ENCODE results near the gene SIK3.

DNA sequence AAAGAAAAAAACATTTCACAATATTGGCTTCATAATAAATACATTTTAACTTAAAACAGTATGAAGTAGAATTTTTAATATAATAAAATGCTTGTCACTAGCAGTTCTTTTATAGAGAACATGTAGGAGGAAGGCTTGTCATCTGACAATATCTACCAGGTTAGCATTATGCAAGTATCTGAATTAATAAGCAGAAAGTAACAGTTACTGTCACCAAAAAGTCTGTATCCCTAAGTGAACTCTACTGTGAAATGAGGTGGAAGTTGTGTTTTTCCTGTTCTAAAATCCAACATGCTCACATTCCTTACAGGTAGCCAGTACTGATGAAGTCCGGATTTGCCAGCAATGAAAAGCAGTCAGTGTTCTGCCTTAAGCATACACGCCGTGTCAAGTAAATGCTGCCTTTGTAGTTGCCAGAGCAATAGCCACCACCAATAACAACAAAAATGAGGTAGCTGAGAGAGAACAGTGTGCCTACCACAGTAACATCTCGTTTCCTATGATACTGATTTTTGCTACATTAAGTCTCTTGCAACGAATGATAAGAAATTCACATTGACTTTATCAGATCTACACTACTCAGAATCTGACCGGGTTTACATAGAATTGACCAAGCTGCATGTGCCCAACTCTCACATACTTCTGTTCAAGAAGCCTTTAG lies 95.5 kb downstream of the SIK3 start:
- TF ChIP-seq, protein P1, sequence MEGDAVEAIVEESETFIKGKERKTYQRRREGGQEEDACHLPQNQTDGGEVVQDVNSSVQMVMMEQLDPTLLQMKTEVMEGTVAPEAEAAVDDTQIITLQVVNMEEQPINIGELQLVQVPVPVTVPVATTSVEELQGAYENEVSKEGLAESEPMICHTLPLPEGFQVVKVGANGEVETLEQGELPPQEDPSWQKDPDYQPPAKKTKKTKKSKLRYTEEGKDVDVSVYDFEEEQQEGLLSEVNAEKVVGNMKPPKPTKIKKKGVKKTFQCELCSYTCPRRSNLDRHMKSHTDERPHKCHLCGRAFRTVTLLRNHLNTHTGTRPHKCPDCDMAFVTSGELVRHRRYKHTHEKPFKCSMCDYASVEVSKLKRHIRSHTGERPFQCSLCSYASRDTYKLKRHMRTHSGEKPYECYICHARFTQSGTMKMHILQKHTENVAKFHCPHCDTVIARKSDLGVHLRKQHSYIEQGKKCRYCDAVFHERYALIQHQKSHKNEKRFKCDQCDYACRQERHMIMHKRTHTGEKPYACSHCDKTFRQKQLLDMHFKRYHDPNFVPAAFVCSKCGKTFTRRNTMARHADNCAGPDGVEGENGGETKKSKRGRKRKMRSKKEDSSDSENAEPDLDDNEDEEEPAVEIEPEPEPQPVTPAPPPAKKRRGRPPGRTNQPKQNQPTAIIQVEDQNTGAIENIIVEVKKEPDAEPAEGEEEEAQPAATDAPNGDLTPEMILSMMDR (IDR thresholded peaks at IDR 0.05) = no peak
- no peak for TF ChIP-seq POLR2A (IDR thresholded peaks at IDR 0.05)

Measured in adrenal gland (tissue), 5 donors.